NCI-H69 (cell line): ENCODE results near the gene ZNF512B.
"Not testable (repeated sequence)": the region's sequence is repeated elsewhere in the genome, so short reads cannot be mapped to it uniquely, and the experiment has no call there.

Experiments
- DNase-seq: peaks from one replicate; lab custom pipeline; 2025; lab: John Stamatoyannopoulos, UW

The ZNF512B gene

GRCh38 chr20:63932606-63933160 is 37.0 kb downstream of the ZNF512B start:
- DNase-seq: no peak

DNA sequence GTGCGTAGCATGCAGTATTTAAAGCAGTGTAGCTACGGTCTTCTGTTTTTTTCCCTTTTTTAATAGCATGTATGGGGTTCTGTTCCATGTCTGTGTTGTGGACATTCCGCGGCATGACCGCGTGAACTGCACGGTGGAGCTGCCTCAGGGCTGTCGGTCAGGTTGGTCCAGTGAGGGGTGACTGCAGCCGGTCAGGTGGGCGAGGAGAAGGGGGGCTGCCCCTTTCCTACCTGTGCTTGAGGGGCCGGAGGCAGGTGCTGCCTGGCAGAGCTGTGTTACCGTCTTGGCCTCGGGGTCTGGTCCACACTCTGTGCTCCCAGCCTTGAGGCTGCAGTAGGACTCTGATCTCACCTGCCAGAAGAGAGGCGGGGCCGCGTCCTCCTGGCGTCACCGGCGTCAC is 38.0 kb downstream of the ZNF512B start:
- DNase-seq: no peak

DNA sequence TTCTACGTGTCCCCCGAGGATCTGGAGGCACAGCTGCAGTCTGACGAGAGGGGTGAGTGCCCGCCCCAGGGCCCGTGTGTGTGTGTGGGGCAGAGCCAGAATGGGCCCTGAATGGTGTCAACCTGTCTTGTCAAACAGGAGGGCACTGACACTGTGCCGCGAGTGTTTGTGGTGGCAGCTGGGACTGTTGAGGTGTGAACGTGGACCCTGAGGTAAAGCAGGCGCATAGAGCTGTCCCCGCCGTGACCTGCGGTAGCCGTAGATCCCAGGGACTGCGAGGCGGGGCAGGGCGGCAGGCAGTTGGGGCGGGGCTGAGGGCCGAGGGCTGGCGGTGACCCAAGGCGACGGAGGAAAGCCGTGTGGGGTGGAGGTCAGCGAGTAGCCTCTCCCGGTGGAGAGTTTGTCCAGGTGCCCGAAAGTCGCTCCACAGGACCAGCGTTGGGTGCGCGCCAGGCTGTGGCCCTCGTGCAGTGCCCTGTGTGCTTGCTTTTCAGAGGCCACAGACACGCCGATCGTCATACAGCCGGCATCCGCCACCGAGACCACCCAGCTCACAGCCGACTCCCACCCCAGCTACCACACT is 38.7 kb downstream of the ZNF512B start:
- DNase-seq: no peak

DNA sequence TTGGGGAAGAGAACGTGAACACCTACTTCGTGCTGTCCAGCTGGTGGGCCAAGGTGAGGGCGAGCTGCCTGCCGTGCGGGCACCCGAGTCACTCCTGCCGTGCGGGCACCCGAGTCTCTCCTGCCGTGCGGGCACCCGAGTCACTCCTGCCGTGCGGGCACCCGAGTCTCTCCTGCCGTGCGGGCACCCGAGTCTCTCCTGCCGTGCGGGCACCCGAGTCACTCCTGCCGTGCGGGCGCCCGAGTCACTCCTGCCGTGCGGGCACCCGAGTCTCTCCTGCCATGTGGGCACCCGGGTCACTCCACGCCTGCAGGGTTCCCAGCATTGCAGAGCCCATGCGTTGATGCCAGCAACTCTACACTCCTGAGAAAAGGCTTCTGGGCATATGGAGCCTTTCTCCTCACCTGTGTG is 40.3 kb downstream of the ZNF512B start:
- not testable (repeated sequence) for DNase-seq

- no peak for DNase-seq
Observed at GRCh38 chr20:63929071-63929470, 40.7 kb downstream of the ZNF512B start.

DNA sequence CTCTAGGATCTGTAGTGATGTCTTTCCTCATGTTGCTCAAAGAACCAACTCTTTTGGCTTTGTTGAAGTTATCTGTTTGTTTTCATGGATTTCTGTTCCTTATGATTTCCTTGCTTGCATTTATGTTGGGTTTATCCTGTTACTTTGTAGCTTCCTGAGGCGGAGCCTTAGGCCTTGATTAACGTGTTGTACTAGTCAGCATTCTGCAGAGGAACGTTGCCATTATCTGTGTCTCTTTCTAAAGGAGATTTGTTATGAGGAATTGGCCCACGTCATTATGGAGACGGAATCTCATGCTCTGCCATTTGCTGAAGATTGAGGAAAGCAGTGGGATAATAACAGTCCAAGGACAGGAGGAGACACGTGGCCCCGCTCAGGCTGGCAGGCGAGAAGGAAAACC is 43.4 kb downstream of the ZNF512B start:
- no peak for DNase-seq

GRCh38 chr20:63924241-63924640 is 45.5 kb downstream of the ZNF512B start:
- no peak for DNase-seq

DNA sequence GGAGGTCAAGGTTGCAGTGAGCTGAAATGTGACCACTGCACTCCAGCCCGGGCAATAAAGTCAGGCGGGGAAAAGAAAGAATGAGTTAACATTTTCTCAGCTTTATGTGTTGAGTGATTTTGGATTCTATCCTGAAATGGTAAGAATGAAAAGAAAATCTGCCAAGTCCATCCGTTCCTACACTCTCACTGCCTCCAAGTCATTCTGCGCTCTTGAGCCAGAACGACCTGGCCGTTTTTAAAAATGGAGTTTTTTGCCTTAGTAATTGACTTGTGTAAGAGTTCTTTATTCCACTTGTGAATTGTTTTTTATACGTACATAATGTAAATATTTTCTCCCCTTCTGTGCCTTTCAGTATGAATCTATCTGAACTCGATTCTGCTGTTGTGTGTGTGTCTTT is 46.1 kb downstream of the ZNF512B start:
- DNase-seq: no peak

- DNase-seq: no peak
Observed at GRCh38 chr20:63920226-63920625, 49.5 kb downstream of the ZNF512B start.

DNA sequence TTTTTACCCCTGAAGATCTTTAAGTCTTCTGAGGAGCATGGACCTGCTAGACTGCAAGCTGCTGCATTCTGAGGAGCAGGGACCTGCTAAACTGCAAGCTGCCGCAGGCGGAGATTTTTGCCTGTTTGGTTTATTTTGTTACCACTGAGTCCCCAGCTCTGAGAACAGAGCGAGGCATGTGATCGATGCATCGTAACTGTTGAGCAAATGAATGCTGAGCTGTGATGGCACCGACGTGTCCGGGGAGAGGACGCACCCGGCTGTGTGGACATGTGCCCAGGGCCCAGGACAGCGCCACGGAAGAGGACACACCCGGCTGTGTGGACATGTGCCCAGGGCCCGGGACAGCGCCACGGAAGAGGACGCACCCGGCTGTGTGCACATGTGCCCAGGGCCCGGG is 50.6 kb downstream of the ZNF512B start:
- DNase-seq: no peak

DNA sequence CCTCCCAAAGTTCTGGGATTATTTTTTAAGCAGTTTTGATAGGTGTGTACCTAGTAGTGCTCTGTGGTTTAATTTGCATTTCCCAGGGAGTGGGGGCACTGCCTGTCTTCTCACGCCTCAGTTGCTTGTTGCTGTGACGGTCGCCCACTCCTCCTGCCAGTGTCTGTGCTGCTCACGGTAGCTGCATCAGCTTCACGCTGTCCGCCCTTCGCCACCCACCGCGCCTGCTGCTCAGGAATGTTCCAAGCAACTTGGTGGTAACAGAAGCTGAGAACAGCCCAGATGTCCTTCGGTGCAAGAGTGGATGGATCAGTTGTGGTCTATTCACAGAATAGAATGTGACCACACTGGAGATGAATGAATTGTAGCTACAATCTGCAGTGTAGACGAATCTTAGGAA is 51.9 kb downstream of the ZNF512B start:
- DNase-seq: no peak

DNA sequence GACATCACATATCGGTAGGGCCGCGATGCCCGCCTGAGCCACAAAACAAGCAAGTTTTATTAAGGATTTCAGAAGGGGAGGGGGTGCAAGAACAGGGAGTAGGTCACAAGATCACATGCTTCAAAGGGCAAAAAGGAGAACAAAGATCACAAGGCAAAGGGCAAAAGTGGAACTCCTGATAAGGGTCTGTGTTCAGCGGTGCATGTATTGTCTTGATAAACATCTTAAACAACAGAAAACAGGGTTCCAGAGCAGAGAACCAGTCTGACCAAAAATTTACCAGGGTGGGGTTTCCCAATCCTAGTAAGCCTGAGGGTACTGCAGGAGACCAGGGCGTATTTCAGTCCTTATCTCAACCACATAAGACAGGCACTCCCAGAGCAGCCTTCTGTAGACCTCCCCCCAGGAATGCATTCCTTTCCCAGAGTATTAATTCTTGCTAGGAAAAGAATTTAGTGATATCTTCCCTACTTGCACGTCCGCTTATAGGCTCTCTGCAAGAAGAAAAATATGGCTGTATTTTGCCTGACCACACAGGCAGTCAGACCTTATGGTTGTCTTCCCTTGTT is 53.3 kb downstream of the ZNF512B start:
- not testable (repeated sequence) for DNase-seq

DNA sequence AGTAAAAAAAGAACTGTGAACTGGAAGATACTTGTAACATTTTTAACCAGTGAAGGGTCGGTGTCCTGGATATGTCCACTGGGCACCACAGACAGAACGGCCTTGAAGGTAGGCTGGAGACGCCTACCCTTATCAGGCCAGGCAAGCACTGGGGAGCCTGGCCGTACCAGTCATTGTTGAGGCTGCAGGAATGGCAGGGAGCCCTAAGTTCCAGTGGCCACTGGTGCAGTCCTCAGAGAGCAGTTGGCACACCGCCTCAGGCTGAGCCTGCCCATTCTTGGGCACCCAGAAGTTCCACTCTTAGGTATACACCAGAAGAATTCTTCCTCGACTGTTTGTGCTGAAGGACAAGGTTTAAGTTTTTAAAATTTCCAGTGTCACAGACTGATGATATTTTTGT is 54.3 kb downstream of the ZNF512B start:
- DNase-seq: no peak

GRCh38 chr20:63913768-63914167 is 56.0 kb downstream of the ZNF512B start:
- no peak for DNase-seq

DNA sequence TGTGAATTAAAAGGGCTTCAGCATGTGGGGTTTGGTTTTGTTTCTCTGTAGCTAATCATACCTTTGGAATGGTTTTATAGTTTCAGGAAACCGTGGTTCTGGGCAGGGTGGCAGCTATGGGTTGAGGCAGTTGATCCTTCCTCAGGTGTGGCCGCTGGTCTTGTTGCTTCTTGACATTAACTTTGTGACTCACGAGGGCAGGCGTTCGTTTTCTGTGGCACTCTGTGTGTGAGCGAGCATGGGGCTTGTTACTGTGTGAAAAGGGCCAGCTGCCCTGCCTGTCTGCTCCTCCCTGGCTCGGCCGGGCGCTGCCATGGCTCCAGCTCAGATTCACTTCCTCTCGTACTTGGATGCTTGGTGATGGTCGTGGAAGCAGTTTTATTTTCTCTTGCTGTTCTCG is 58.6 kb downstream of the ZNF512B start:
- no peak for DNase-seq

GRCh38 chr20:63908008-63908682 is 61.6 kb downstream of the ZNF512B start:
- DNase-seq: no peak
